ENCODE measurements around the gene ZDHHC20.

ZDHHC20 gene

DNA sequence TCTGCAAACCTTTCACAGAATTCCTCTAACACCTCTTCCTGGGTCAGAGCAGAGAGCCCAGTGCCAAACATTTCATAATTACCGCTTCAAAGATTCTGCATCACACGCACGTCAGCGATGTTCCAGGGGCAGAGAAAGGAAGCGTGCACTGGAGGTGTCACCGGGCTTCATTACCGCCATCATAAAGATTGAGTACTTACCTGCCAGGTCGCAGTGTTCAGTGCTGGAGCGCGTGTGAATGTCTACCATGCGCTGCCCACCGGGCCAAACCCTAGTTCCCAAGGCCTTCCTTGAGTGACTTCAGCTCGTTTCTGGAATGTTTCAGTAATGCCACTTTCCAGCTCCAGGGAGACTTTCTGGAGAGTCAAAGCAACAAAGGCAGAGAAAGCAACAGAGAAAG, 104.4 kb downstream of the ZDHHC20 start:
- CTCF ChIA-PET, result no interaction called here

DNA sequence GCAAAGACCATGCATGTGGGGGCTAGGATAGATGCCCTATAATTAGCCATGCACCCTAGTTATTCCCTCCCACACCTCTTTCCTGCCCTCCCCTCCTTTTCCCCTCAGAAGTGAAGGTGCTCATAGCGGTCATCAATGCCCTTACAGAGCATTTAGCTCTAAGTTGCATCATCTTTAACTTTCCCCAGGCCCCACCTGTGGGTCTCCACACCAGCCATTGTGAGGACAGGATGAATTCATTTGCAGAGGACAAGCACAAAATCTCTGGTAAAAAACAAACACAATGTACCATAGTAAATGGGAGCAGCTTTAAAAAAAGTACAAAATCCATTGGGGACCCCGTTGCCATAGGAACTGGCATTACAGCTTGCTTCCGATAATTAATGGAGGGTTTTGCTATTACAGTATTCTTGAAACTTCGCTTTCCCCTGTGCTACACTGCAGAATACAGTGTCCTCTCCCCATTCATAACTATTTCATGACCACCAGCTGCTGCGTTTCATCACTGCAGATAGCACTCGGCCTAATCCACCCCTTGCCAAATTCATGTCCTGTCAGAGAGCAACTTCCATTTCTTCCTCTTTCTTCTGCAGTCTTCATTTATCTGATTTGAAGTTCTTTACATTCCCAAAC, 110.5 kb downstream of the ZDHHC20 start:
- TF ChIP-seq ZNF239 (tag by site-specific recombination; IDR thresholded peaks at IDR 0.05) (no peak), WT1 (tag by site-specific recombination; IDR thresholded peaks at IDR 0.05) (no peak), ZFP3 (tag by site-specific recombination; IDR thresholded peaks at IDR 0.05; ENCODE audit: low read depth) (no peak), TRIM28 (IDR thresholded peaks at IDR 0.05; ENCODE audit: borderline replicate concordance, low read length) (no peak), ZNF169 (tag by site-specific recombination; IDR thresholded peaks at IDR 0.05) (no peak), ZNF426 (tag by site-specific recombination; IDR thresholded peaks at IDR 0.05) (no peak), ZNF146 (tag by site-specific recombination; IDR thresholded peaks at IDR 0.05) (no peak), ZNF558 (tag by site-specific recombination; IDR thresholded peaks at IDR 0.05) (no peak), KLF1 (tag by site-specific recombination; IDR thresholded peaks at IDR 0.05) (no peak), ZNF596 (tag by site-specific recombination; IDR thresholded peaks at IDR 0.05) (no peak), ZNF529 (tag by site-specific recombination; IDR thresholded peaks at IDR 0.05; ENCODE audit: insufficient replicate concordance) (no peak), ZNF394 (tag by site-specific recombination; IDR thresholded peaks at IDR 0.05; ENCODE audit: borderline replicate concordance) (no peak), KLF8 (tag by site-specific recombination; IDR thresholded peaks at IDR 0.05) (no peak), ZNF10 (tag by site-specific recombination; IDR thresholded peaks at IDR 0.05) (no peak)
- TF ChIP-seq, protein P1, sequence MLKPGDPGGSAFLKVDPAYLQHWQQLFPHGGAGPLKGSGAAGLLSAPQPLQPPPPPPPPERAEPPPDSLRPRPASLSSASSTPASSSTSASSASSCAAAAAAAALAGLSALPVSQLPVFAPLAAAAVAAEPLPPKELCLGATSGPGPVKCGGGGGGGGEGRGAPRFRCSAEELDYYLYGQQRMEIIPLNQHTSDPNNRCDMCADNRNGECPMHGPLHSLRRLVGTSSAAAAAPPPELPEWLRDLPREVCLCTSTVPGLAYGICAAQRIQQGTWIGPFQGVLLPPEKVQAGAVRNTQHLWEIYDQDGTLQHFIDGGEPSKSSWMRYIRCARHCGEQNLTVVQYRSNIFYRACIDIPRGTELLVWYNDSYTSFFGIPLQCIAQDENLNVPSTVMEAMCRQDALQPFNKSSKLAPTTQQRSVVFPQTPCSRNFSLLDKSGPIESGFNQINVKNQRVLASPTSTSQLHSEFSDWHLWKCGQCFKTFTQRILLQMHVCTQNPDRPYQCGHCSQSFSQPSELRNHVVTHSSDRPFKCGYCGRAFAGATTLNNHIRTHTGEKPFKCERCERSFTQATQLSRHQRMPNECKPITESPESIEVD (tag by site-specific recombination; IDR thresholded peaks at IDR 0.05), result no peak
- TF ChIP-seq, protein P2, sequence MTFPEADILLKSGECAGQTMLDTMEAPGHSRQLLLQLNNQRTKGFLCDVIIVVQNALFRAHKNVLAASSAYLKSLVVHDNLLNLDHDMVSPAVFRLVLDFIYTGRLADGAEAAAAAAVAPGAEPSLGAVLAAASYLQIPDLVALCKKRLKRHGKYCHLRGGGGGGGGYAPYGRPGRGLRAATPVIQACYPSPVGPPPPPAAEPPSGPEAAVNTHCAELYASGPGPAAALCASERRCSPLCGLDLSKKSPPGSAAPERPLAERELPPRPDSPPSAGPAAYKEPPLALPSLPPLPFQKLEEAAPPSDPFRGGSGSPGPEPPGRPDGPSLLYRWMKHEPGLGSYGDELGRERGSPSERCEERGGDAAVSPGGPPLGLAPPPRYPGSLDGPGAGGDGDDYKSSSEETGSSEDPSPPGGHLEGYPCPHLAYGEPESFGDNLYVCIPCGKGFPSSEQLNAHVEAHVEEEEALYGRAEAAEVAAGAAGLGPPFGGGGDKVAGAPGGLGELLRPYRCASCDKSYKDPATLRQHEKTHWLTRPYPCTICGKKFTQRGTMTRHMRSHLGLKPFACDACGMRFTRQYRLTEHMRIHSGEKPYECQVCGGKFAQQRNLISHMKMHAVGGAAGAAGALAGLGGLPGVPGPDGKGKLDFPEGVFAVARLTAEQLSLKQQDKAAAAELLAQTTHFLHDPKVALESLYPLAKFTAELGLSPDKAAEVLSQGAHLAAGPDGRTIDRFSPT (tag by site-specific recombination; IDR thresholded peaks at IDR 0.05), result no peak
- Histone ChIP-seq H3K4me3 (ENCODE audit: low read depth, low read length) (no peak overlapping the region), H3K9me3 (ENCODE audit: control insufficient read depth, insufficient read depth, low read depth, low read length) (no peaks in the 10 kb centered on the region), H3K27ac (ENCODE audit: extremely low read depth, low read depth, low read length) (no peak overlapping the region), H3K36me3 (ENCODE audit: control insufficient read depth in 2 of 2, insufficient read depth in 1 of 2, low read length in 2 of 2) (no peaks in the 10 kb centered on the region), H3K4me1 (ENCODE audit: control insufficient read depth, insufficient read depth, low read length) (no peaks in the 10 kb centered on the region)
- CTCF ChIA-PET, result no interaction called here
- POLR2A ChIA-PET, result no interaction called here

More for the DNA sequence above, 104.4 kb downstream of the ZDHHC20 start:
- Histone ChIP-seq H3K27ac (ENCODE audit: extremely low read depth, low read depth, low read length) (no peak overlapping the region), H3K4me3 (ENCODE audit: low read depth, low read length) (no peak overlapping the region), H3K4me1 (ENCODE audit: control insufficient read depth, insufficient read depth, low read length) (no peaks in the 10 kb centered on the region), H3K36me3 (ENCODE audit: control insufficient read depth in 2 of 2, insufficient read depth in 1 of 2, low read length in 2 of 2) (no peaks in the 10 kb centered on the region), H3K9me3 (ENCODE audit: control insufficient read depth, insufficient read depth, low read depth, low read length) (no peaks in the 10 kb centered on the region)
- TF ChIP-seq REPIN1 (tag by site-specific recombination; IDR thresholded peaks at IDR 0.05; ENCODE audit: low read depth) (no peak), ZNF837 (tag by site-specific recombination; IDR thresholded peaks at IDR 0.05) (no peak), ZNF174 (tag by site-specific recombination; IDR thresholded peaks at IDR 0.05) (no peak)
- TF ChIP-seq, protein P3, sequence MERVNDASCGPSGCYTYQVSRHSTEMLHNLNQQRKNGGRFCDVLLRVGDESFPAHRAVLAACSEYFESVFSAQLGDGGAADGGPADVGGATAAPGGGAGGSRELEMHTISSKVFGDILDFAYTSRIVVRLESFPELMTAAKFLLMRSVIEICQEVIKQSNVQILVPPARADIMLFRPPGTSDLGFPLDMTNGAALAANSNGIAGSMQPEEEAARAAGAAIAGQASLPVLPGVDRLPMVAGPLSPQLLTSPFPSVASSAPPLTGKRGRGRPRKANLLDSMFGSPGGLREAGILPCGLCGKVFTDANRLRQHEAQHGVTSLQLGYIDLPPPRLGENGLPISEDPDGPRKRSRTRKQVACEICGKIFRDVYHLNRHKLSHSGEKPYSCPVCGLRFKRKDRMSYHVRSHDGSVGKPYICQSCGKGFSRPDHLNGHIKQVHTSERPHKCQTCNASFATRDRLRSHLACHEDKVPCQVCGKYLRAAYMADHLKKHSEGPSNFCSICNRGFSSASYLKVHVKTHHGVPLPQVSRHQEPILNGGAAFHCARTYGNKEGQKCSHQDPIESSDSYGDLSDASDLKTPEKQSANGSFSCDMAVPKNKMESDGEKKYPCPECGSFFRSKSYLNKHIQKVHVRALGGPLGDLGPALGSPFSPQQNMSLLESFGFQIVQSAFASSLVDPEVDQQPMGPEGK (tag by site-specific recombination; IDR thresholded peaks at IDR 0.05), result no peak
- POLR2A ChIA-PET, result no interaction called here

Data from HEK293 (cell line).